GM18873 (cell line): ENCODE results near the gene NIP7.
"Not testable (repeated sequence)": the region's sequence is repeated elsewhere in the genome, so short reads cannot be mapped to it uniquely, and the experiment has no call there.

Source experiments
- ATAC-seq: cut with Tn5 transposase; IDR thresholded peaks from one replicate; pipeline ENCODE4 v1.9.1; 2021; ENCODE audit warnings: mild to moderate bottlenecking, moderate library complexity, moderate number of reproducible peaks; ENCODE audit not compliant: unreplicated experiment, low FRiP score

The NIP7 gene

GRCh38 chr16:69339289-69340094, at the start of gene NIP7, which contains the start of gene COG8:
TSS of gene NIP7 (plus strand) at chr16:69339772. CDS start at chr16:69339830, 58 bp downstream.
TSS of gene COG8 (minus strand) at chr16:69339564. CDS start at chr16:69339552, 12 bp downstream.
- peak; percentile 80 for ATAC-seq

GRCh38 chr16:69291657-69292056, 47.9 kb upstream of the NIP7 start:
- ATAC-seq, result not testable (repeated sequence)

GRCh38 chr16:69293401-69293800, 46.2 kb upstream of the NIP7 start:
- no peak for ATAC-seq

GRCh38 chr16:69294051-69294450, 45.5 kb upstream of the NIP7 start:
- no peak for ATAC-seq

GRCh38 chr16:69296771-69297170, 42.8 kb upstream of the NIP7 start:
- ATAC-seq, result not testable (repeated sequence)

GRCh38 chr16:69298261-69298660, 41.3 kb upstream of the NIP7 start:
- ATAC-seq, result no peak

- no peak for ATAC-seq
These were observed 38.4 kb upstream of the NIP7 start for GRCh38 chr16:69301187-69301586.

- ATAC-seq, result no peak
These were observed 37.7 kb upstream of the NIP7 start for GRCh38 chr16:69301861-69302260.

- no peak for ATAC-seq
These were observed 37.3 kb upstream of the NIP7 start for GRCh38 chr16:69302301-69302700.

GRCh38 chr16:69306031-69306430, 33.5 kb upstream of the NIP7 start:
- no peak for ATAC-seq

GRCh38 chr16:69307091-69307490, 32.5 kb upstream of the NIP7 start:
- no peak for ATAC-seq

- no peak for ATAC-seq
These were observed 31.7 kb upstream of the NIP7 start for GRCh38 chr16:69307856-69308255.

- no peak for ATAC-seq
These were observed 30.3 kb upstream of the NIP7 start for GRCh38 chr16:69309316-69309715.

- peak; percentile 81 for ATAC-seq
These were observed 28.7 kb upstream of the NIP7 start, which contains the start of gene VPS4A for GRCh38 chr16:69310653-69311532. TSS of gene VPS4A (plus strand) at chr16:69311350. CDS start at chr16:69311512, 162 bp downstream.

GRCh38 chr16:69311533-69312387, 27.8 kb upstream of the NIP7 start:
- ATAC-seq, result peak; percentile 37

GRCh38 chr16:69313469-69313868, 26.1 kb upstream of the NIP7 start:
- no peak for ATAC-seq

- no peak for ATAC-seq
These were observed 25.0 kb upstream of the NIP7 start for GRCh38 chr16:69314534-69314933.

GRCh38 chr16:69315486-69316311, 23.9 kb upstream of the NIP7 start:
- no peak for ATAC-seq

GRCh38 chr16:69316595-69317034, 23.0 kb upstream of the NIP7 start:
- no peak for ATAC-seq
